Stimulated activated CD8-positive, alpha-beta memory T cell treated with anti-CD3 and anti-CD28 coated beads, Interleukin-7, amount 100 ng/mL, for 4 hours (primary cell): ENCODE data around the gene KMT2D.
A peak's percentile ranks its signal among the peaks of the same experiment; 100 is the strongest.

ENCODE experiments used
- DNase-seq, 2 donors: peaks; one replicate each; pipeline ENCODE4 v3.0.0-alpha.2; 2020; ENCODE audit warnings: low read depth in 2 of 2

Gene KMT2D

GRCh38 chr12:49060237-49061156, at the start of gene KMT2D:
Gene KMT2D, minus strand, starts transcription at chr12:49060794. Its CDS starts 5,470 bp downstream, at chr12:49055324.
- DNase-seq: peak; percentile 81 to 89

- no peak for DNase-seq
Observed at GRCh38 chr12:49109641-49110463, 49.3 kb upstream of the KMT2D start.

GRCh38 chr12:49108958-49109404, 48.4 kb upstream of the KMT2D start:
- no peak for DNase-seq

GRCh38 chr12:49105504-49106084, 45.0 kb upstream of the KMT2D start:
- no peak for DNase-seq

- no peak for DNase-seq
Observed at GRCh38 chr12:49104822-49105221, 44.2 kb upstream of the KMT2D start.

GRCh38 chr12:49100380-49100779, 39.8 kb upstream of the KMT2D start:
- no peak for DNase-seq

GRCh38 chr12:49098703-49099102, 38.1 kb upstream of the KMT2D start:
- DNase-seq: no peak

- DNase-seq: peak; percentile 27 to 51
Observed at GRCh38 chr12:49098035-49098451, 37.4 kb upstream of the KMT2D start.

- no peak for DNase-seq
Observed at GRCh38 chr12:49097381-49097780, 36.8 kb upstream of the KMT2D start.

- no peak for DNase-seq
Observed at GRCh38 chr12:49094975-49095365, 34.4 kb upstream of the KMT2D start.

- no peak for DNase-seq
Observed at GRCh38 chr12:49094160-49094974, 33.8 kb upstream of the KMT2D start, which contains the start of gene DHH. Gene DHH, minus strand, starts transcription at chr12:49094801. Its CDS starts 289 bp downstream, at chr12:49094512.

GRCh38 chr12:49093792-49094159, 33.2 kb upstream of the KMT2D start:
- DNase-seq: no peak

GRCh38 chr12:49092816-49093406, 32.3 kb upstream of the KMT2D start:
- no peak for DNase-seq

- peak; percentile 29 to 45 for DNase-seq
Observed at GRCh38 chr12:49092086-49092815, 31.7 kb upstream of the KMT2D start.

- DNase-seq: no peak
Observed at GRCh38 chr12:49091836-49092085, 31.2 kb upstream of the KMT2D start.

- no peak for DNase-seq
Observed at GRCh38 chr12:49091056-49091835, 30.7 kb upstream of the KMT2D start.

- DNase-seq: peak in 1 of 2 donors; percentile 17
Observed at GRCh38 chr12:49089821-49090773, 29.5 kb upstream of the KMT2D start.

GRCh38 chr12:49088932-49089330, 28.3 kb upstream of the KMT2D start:
- DNase-seq: no peak
